AG04449 (cell line): Measurements from ENCODE around the gene SLC25A41.

Experiments
- CTCF ChIA-PET: fragments of 350-600 bp; formaldehyde crosslinking; extraction: SDS; loops from one replicate; lab custom pipeline; 2021; ENCODE audit warnings: antibody characterized with exemption; lab: Yijun Ruan, JAX
- POLR2A ChIA-PET: fragments of 400-600, 350-600 bp; formaldehyde crosslinking; extraction: SDS; loops from one replicate; lab custom pipeline; 2020; ENCODE audit warnings: antibody characterized with exemption, inconsistent platforms; lab: Yijun Ruan, JAX
- DNase-seq: peaks from one replicate; pipeline ENCODE4 v3.0.0-alpha.2; 2010; ENCODE audit warnings: low read depth, low spot score
- H3K4me3 ChIP-seq: 2 replicates; pipeline ENCODE4 v1.5.1; 2011; ENCODE audit warnings: low read depth, mild to moderate bottlenecking, control low read depth, low read length
- CTCF ChIP-seq: IDR thresholded peaks from one replicate; pipeline ENCODE4 v1.5.1; 2011; ENCODE audit warnings: mild to moderate bottlenecking, moderate library complexity, low read length, control low read depth, inconsistent platforms; ENCODE audit not compliant: insufficient read depth; ENCODE audit errors: missing control alignments

Gene SLC25A41

GRCh38 chr19:6421075-6422014 lies 12.2 kb downstream of the SLC25A41 start:
- POLR2A ChIA-PET, result no interaction called here

DNA sequence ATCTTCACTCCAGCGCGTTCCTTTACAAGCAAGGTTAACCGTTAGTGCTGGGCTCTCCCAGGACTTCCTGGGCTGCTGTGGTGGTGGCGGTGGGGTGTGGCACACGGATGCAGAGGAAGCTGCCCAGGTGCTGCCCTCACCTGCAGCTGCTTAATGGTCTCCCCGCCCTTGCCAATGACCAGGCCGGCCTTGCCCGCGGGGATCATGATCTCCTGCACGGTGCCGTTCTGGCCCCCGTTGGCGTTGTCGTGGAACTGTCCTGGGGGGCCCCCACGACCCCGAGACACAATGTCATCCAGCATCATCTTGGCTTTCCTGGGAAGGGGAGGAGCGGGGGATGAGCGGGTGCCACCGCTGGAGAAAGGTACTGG lies 15.0 kb downstream of the SLC25A41 start:
- no peak for DNase-seq
- ChIA-PET POLR2A (no interaction called here), CTCF (no interaction called here)
- TF ChIP-seq CTCF, result no peak
- H3K4me3 ChIP-seq, result no peak overlapping the region

More at GRCh38 chr19:6421075-6422014, 12.2 kb downstream of the SLC25A41 start:
- H3K4me3 ChIP-seq, result no peak overlapping the region
- CTCF ChIA-PET, result interaction anchor here (0.8 to 1.3 kb wide), 6 partner anchors 10 to 453 kb away, joined by 3 to 5 read pairs (median 3); no protein-coding TSS in a partner anchor
- DNase-seq, result no peak
- TF ChIP-seq CTCF, result no peak

- POLR2A ChIA-PET, result no interaction called here
- peak; percentile 54 for TF ChIP-seq CTCF
- DNase-seq, result no peak
- CTCF ChIA-PET, result no interaction called here
- H3K4me3 ChIP-seq, result no peak overlapping the region
Measured at GRCh38 chr19:6417713-6418561, 15.6 kb downstream of the SLC25A41 start.

- ChIA-PET CTCF (no interaction called here), POLR2A (no interaction called here)
- H3K4me3 ChIP-seq, result no peak overlapping the region
- no peak for TF ChIP-seq CTCF
- DNase-seq, result no peak
Measured at GRCh38 chr19:6416658-6417405, 16.7 kb downstream of the SLC25A41 start.

DNA sequence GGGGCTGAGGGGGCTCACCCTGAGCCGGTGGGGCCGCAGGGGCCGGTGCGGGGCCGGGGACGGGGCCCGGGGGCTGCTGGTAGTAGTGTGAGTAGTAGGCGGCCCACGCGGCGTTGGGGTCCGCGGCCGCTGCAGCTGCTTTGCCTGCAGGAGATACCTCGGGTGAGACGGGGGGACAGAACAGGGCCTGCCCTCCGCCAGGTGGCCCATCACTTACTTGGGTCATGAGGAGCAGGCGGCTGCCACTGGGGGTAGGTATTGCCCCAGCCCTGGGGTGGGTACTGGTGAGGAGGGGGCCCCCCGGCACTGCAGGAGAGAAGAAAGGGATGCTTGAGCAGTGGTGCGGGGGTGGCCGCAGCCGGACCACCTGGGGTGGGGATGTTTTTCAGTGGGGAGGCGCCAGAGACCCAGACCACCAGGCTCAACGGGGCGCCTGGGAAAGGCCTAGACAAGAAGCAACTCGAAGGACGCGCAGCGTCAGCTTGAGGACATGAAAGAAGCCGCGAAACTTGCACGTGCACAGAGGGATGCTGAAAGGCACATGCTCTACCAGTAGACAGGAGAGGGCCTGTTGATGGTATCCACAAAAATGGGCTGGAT lies 17.9 kb downstream of the SLC25A41 start:
- no peak for TF ChIP-seq CTCF
- POLR2A ChIA-PET, result no interaction called here
- no peak for DNase-seq
- CTCF ChIA-PET, result no interaction called here
- H3K4me3 ChIP-seq, result no peak overlapping the region
